ENCODE data around the gene MRPL19. TPM values are rescaled to one million over a fixed set of nuclear protein-coding genes. Genes with fewer than 3 reads are reported as not detected.

MRPL19 gene
- polyA plus RNA-seq, 4 donors: 26.5 to 40.2 (median 32.5) TPM

- H3K27ac ChIP-seq (ENCODE audit: low read depth in 1 of 3, low read length in 2 of 3): no peak overlapping the region
- WGBS, 3 donors: 0 to 1% (median 0%) methylated on average over 3 of the region's 3 CpGs
- H3K9me3 ChIP-seq (ENCODE audit: control insufficient read depth in 2 of 2, insufficient read depth in 1 of 2, low read depth in 1 of 2, low read length in 1 of 2): no peaks in the 10 kb centered on the region
- peak; percentile 45 to 64 for DNase-seq
- peaks cover 0 to 2% (median 0%) of the 10 kb centered on the region in 3 donors for H3K36me3 ChIP-seq (ENCODE audit: control insufficient read depth in 3 of 3, insufficient read depth in 2 of 3, low read depth in 1 of 3, low read length in 3 of 3)
- FAIRE-seq: no peak
- peaks cover 0 to 4% (median 0%) of the 10 kb centered on the region in 3 donors for H3K27me3 ChIP-seq (ENCODE audit: control insufficient read depth in 3 of 3, insufficient read depth in 3 of 3, low read length in 3 of 3)
- no peaks in the 10 kb centered on the region for H3K4me1 ChIP-seq (ENCODE audit: control insufficient read depth in 3 of 3, insufficient read depth in 2 of 3, low read depth in 1 of 3, low read length in 2 of 3)
- no peak overlapping the region for H3K4me3 ChIP-seq (ENCODE audit: low read depth in 1 of 3, low read length in 3 of 3)
Measured at GRCh38 chr2:75640621-75641121, 5.9 kb upstream of the MRPL19 start.

- 74 to 95% (median 94%) methylated on average over 1 of the region's 1 CpG for WGBS, 3 donors
- Histone ChIP-seq H3K27ac (ENCODE audit: low read depth in 1 of 3, low read length in 2 of 3) (no peak overlapping the region), H3K4me1 (ENCODE audit: control insufficient read depth in 3 of 3, insufficient read depth in 2 of 3, low read depth in 1 of 3, low read length in 2 of 3) (no peaks in the 10 kb centered on the region), H3K9me3 (ENCODE audit: control insufficient read depth in 2 of 2, insufficient read depth in 1 of 2, low read depth in 1 of 2, low read length in 1 of 2) (no peaks in the 10 kb centered on the region), H3K4me3 (ENCODE audit: low read depth in 1 of 3, low read length in 3 of 3) (no peak overlapping the region), H3K36me3 (ENCODE audit: control insufficient read depth in 3 of 3, insufficient read depth in 2 of 3, low read depth in 1 of 3, low read length in 3 of 3) (peaks cover 0 to 2% (median 0%) of the 10 kb centered on the region in 3 donors), H3K27me3 (ENCODE audit: control insufficient read depth in 3 of 3, insufficient read depth in 3 of 3, low read length in 3 of 3) (peaks cover 0 to 4% (median 0%) of the 10 kb centered on the region in 3 donors)
- DNase-seq (no peak), FAIRE-seq (no peak)
Measured at GRCh38 chr2:75641587-75641986, 5.0 kb upstream of the MRPL19 start.

GRCh38 chr2:75643980-75644379, 2.6 kb upstream of the MRPL19 start:
- Histone ChIP-seq H3K4me3 (ENCODE audit: low read depth in 1 of 3, low read length in 3 of 3) (no peak overlapping the region), H3K36me3 (ENCODE audit: control insufficient read depth in 3 of 3, insufficient read depth in 2 of 3, low read depth in 1 of 3, low read length in 3 of 3) (peaks cover 0 to 5% (median 2%) of the 10 kb centered on the region in 3 donors), H3K27me3 (ENCODE audit: control insufficient read depth in 3 of 3, insufficient read depth in 3 of 3, low read length in 3 of 3) (no peaks in the 10 kb centered on the region), H3K9me3 (ENCODE audit: control insufficient read depth in 2 of 2, insufficient read depth in 1 of 2, low read depth in 1 of 2, low read length in 1 of 2) (no peaks in the 10 kb centered on the region), H3K27ac (ENCODE audit: low read depth in 1 of 3, low read length in 2 of 3) (no peak overlapping the region), H3K4me1 (ENCODE audit: control insufficient read depth in 3 of 3, insufficient read depth in 2 of 3, low read depth in 1 of 3, low read length in 2 of 3) (no peaks in the 10 kb centered on the region)
- no peak for FAIRE-seq
- 79 to 95% (median 87%) methylated on average over 1 of the region's 1 CpG for WGBS, 3 donors
- DNase-seq: no peak

GRCh38 chr2:75645643-75646042, 940 bp upstream of the MRPL19 start:
- DNase-seq (no peak), FAIRE-seq (no peak)
- Histone ChIP-seq H3K36me3 (ENCODE audit: control insufficient read depth in 3 of 3, insufficient read depth in 2 of 3, low read depth in 1 of 3, low read length in 3 of 3) (peaks cover 0 to 11% (median 2%) of the 10 kb centered on the region in 3 donors), H3K4me1 (ENCODE audit: control insufficient read depth in 3 of 3, insufficient read depth in 2 of 3, low read depth in 1 of 3, low read length in 2 of 3) (no peaks in the 10 kb centered on the region), H3K27ac (ENCODE audit: low read depth in 1 of 3, low read length in 2 of 3) (no peak overlapping the region), H3K9me3 (ENCODE audit: control insufficient read depth in 2 of 2, insufficient read depth in 1 of 2, low read depth in 1 of 2, low read length in 1 of 2) (no peaks in the 10 kb centered on the region), H3K27me3 (ENCODE audit: control insufficient read depth in 3 of 3, insufficient read depth in 3 of 3, low read length in 3 of 3) (no peaks in the 10 kb centered on the region), H3K4me3 (ENCODE audit: low read depth in 1 of 3, low read length in 3 of 3) (no peak overlapping the region)
- WGBS, 3 donors: 96 to 97% (median 96%) methylated on average over 10 of the region's 10 CpGs

GRCh38 chr2:75646090-75646582, 447 bp upstream of the MRPL19 start:
- Histone ChIP-seq H3K36me3 (ENCODE audit: control insufficient read depth in 3 of 3, insufficient read depth in 2 of 3, low read depth in 1 of 3, low read length in 3 of 3) (peaks cover 0 to 16% (median 2%) of the 10 kb centered on the region in 3 donors), H3K9me3 (ENCODE audit: control insufficient read depth in 2 of 2, insufficient read depth in 1 of 2, low read depth in 1 of 2, low read length in 1 of 2) (no peaks in the 10 kb centered on the region), H3K27ac (ENCODE audit: low read depth in 1 of 3, low read length in 2 of 3) (peak overlapping the region in 2 of 3 donors; percentile 41 to 75), H3K4me1 (ENCODE audit: control insufficient read depth in 3 of 3, insufficient read depth in 2 of 3, low read depth in 1 of 3, low read length in 2 of 3) (no peaks in the 10 kb centered on the region), H3K4me3 (ENCODE audit: low read depth in 1 of 3, low read length in 3 of 3) (peak overlapping the region; percentile 78 to 97 (median 94)), H3K27me3 (ENCODE audit: control insufficient read depth in 3 of 3, insufficient read depth in 3 of 3, low read length in 3 of 3) (no peaks in the 10 kb centered on the region)
- 72 to 87% (median 80%) methylated on average over 9 of the region's 9 CpGs for WGBS, 3 donors
- DNase-seq (no peak), FAIRE-seq (no peak)

GRCh38 chr2:75647771-75648170, 1.2 kb downstream of the MRPL19 start:
- no peak for DNase-seq
- H3K4me3 ChIP-seq (ENCODE audit: low read depth in 1 of 3, low read length in 3 of 3): peak overlapping the region in 1 of 3 donors; percentile 97
- no peaks in the 10 kb centered on the region for H3K9me3 ChIP-seq (ENCODE audit: control insufficient read depth in 2 of 2, insufficient read depth in 1 of 2, low read depth in 1 of 2, low read length in 1 of 2)
- no peak overlapping the region for H3K27ac ChIP-seq (ENCODE audit: low read depth in 1 of 3, low read length in 2 of 3)
- no peak for FAIRE-seq
- H3K36me3 ChIP-seq (ENCODE audit: control insufficient read depth in 3 of 3, insufficient read depth in 2 of 3, low read depth in 1 of 3, low read length in 3 of 3): peaks cover 2 to 20% (median 5%) of the 10 kb centered on the region in 3 donors
- no peaks in the 10 kb centered on the region for H3K27me3 ChIP-seq (ENCODE audit: control insufficient read depth in 3 of 3, insufficient read depth in 3 of 3, low read length in 3 of 3)
- H3K4me1 ChIP-seq (ENCODE audit: control insufficient read depth in 3 of 3, insufficient read depth in 2 of 3, low read depth in 1 of 3, low read length in 2 of 3): no peaks in the 10 kb centered on the region
- WGBS, 3 donors: 62 to 80% (median 73%) methylated on average over 3 of the region's 3 CpGs

GRCh38 chr2:75654012-75654411, 7.4 kb downstream of the MRPL19 start:
- Histone ChIP-seq H3K9me3 (ENCODE audit: control insufficient read depth in 2 of 2, insufficient read depth in 1 of 2, low read depth in 1 of 2, low read length in 1 of 2) (no peaks in the 10 kb centered on the region), H3K27me3 (ENCODE audit: control insufficient read depth in 3 of 3, insufficient read depth in 3 of 3, low read length in 3 of 3) (no peaks in the 10 kb centered on the region), H3K4me1 (ENCODE audit: control insufficient read depth in 3 of 3, insufficient read depth in 2 of 3, low read depth in 1 of 3, low read length in 2 of 3) (no peaks in the 10 kb centered on the region), H3K27ac (ENCODE audit: low read depth in 1 of 3, low read length in 2 of 3) (no peak overlapping the region), H3K4me3 (ENCODE audit: low read depth in 1 of 3, low read length in 3 of 3) (no peak overlapping the region), H3K36me3 (ENCODE audit: control insufficient read depth in 3 of 3, insufficient read depth in 2 of 3, low read depth in 1 of 3, low read length in 3 of 3) (peaks cover 9 to 18% (median 15%) of the 10 kb centered on the region in 3 donors)
- FAIRE-seq: no peak
- DNase-seq: no peak
- WGBS, 3 donors: 95 to 100% (median 96%) methylated on average over 2 of the region's 2 CpGs

GRCh38 chr2:75655861-75656260, 9.3 kb downstream of the MRPL19 start:
- FAIRE-seq (no peak), DNase-seq (no peak)
- Histone ChIP-seq H3K4me3 (ENCODE audit: low read depth in 1 of 3, low read length in 3 of 3) (no peak overlapping the region), H3K4me1 (ENCODE audit: control insufficient read depth in 3 of 3, insufficient read depth in 2 of 3, low read depth in 1 of 3, low read length in 2 of 3) (no peaks in the 10 kb centered on the region), H3K36me3 (ENCODE audit: control insufficient read depth in 3 of 3, insufficient read depth in 2 of 3, low read depth in 1 of 3, low read length in 3 of 3) (peaks cover 9 to 15% (median 9%) of the 10 kb centered on the region in 3 donors), H3K27me3 (ENCODE audit: control insufficient read depth in 3 of 3, insufficient read depth in 3 of 3, low read length in 3 of 3) (no peaks in the 10 kb centered on the region), H3K27ac (ENCODE audit: low read depth in 1 of 3, low read length in 2 of 3) (no peak overlapping the region), H3K9me3 (ENCODE audit: control insufficient read depth in 2 of 2, insufficient read depth in 1 of 2, low read depth in 1 of 2, low read length in 1 of 2) (no peaks in the 10 kb centered on the region)
- WGBS, 3 donors: 73 to 96% (median 85%) methylated on average over 1 of the region's 1 CpG

GRCh38 chr2:75656563-75656962, 10.0 kb downstream of the MRPL19 start:
- H3K27ac ChIP-seq (ENCODE audit: low read depth in 1 of 3, low read length in 2 of 3): no peak overlapping the region
- peaks cover 6 to 15% (median 14%) of the 10 kb centered on the region in 3 donors for H3K36me3 ChIP-seq (ENCODE audit: control insufficient read depth in 3 of 3, insufficient read depth in 2 of 3, low read depth in 1 of 3, low read length in 3 of 3)
- WGBS, 3 donors: 96 to 100% (median 97%) methylated on average over 1 of the region's 1 CpG
- no peaks in the 10 kb centered on the region for H3K9me3 ChIP-seq (ENCODE audit: control insufficient read depth in 2 of 2, insufficient read depth in 1 of 2, low read depth in 1 of 2, low read length in 1 of 2)
- no peak for FAIRE-seq
- H3K4me3 ChIP-seq (ENCODE audit: low read depth in 1 of 3, low read length in 3 of 3): no peak overlapping the region
- no peaks in the 10 kb centered on the region for H3K4me1 ChIP-seq (ENCODE audit: control insufficient read depth in 3 of 3, insufficient read depth in 2 of 3, low read depth in 1 of 3, low read length in 2 of 3)
- DNase-seq: no peak
- no peaks in the 10 kb centered on the region for H3K27me3 ChIP-seq (ENCODE audit: control insufficient read depth in 3 of 3, insufficient read depth in 3 of 3, low read length in 3 of 3)
